Hematopoietic multipotent progenitor cell treated with erythropoietin and hydrocortisone succinate and interleukin-3 and kit ligand, for 15 days (in vitro differentiated cells): ENCODE measurements around the gene PPP1R15A.
"Not testable (repeated sequence)": the region's sequence is repeated elsewhere in the genome, so short reads cannot be mapped to it uniquely, and the experiment has no call there.

Experiments
- DNase-seq: peaks from one replicate; pipeline ENCODE4 v3.0.0-alpha.2; 2015; ENCODE audit warnings: low spot score

The PPP1R15A gene

GRCh38 chr19:48915757-48916156 is 43.5 kb downstream of the PPP1R15A start:
- DNase-seq: no peak

- no peak for DNase-seq
Measured at GRCh38 chr19:48918071-48918470, 45.9 kb downstream of the PPP1R15A start.

DNA sequence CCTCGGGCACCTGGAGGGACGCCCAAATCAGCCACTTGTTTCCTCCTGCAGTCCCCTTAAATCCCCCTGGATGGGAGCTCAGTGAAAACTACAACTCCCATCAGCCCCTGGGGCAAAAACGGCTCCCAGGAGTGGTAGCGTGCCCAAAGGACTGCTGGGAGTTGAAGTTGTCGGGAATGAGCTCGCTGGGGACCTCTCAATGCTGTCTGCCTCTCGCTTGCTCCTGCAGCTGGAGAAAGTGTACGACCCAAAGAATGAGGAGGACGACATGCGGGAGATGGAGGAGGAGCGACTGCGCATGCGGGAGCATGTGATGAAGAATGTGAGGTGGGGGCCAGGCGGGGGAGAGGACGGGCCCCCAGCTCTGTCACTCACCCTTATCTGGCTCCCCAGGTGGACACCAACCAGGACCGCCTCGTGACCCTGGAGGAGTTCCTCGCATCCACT is 46.6 kb downstream of the PPP1R15A start:
- DNase-seq: peak; percentile 39

DNA sequence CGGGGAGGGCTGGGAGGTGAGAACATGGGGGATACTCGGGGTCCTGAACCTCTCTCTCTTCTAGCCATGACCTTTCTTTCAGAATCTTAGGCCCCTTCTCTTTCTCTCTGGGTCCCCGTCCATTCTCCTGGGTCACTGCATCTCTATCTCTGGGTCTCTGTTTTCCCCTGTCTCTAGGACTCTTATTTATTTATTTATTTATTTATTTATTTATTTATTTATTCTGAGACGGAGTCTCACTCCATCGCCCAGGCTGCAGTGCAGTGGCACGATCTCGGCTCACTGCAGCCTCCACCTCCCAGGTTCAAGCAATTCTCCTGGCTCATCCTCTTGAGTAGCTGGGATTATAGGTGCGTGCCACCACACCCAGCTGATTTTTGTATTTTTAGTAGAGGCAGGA is 47.0 kb downstream of the PPP1R15A start:
- not testable (repeated sequence) for DNase-seq

- no peak for DNase-seq
Measured at GRCh38 chr19:48920949-48921348, 48.7 kb downstream of the PPP1R15A start.

DNA sequence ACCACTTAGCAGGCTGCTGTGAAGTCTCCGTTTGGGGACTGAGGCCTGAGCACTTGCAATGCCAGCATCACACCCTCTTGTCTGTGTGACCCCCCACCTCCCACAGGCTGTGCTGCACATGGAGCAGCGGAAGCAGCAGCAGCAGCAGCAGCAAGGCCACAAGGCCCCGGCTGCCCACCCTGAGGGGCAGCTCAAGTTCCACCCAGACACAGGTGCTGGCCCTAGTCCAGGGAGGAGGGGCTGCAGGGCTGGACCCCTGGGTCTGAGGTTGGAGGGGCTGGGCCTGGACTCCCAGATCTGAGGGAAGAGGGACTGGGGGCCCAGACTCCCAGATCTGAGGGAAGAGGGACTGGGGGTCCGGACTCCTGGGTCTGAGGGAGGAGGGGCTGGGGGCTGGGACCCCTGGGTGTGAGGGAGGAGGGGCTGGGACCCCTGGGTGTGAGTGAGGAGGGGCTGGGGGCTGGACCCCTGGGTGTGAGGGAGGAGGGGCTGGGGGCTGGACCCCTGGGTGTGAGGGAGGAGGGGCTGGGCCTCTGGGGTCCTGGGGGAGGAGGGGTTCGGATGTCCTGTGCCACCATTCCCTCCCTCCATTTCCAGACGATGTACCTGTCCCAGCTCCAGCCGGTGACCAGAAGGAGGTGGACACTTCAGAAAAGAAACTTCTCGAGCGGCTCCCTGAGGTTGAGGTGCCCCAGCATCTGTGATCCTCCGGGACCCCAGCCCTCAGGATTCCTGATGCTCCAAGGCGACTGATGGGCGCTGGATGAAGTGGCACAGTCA is 49.7 kb downstream of the PPP1R15A start:
- no peak for DNase-seq

GRCh38 chr19:48922548-48923490 is 50.6 kb downstream of the PPP1R15A start:
- no peak for DNase-seq

- no peak for DNase-seq
Measured at GRCh38 chr19:48925240-48925843, 53.1 kb downstream of the PPP1R15A start.
